B cell (primary cell): ENCODE results near the gene RPS24. TPM values are rescaled to one million over a fixed set of nuclear protein-coding genes. Genes with fewer than 3 reads are reported as not detected.

Experiments used
- ATAC-seq: fragments of 200-7000 bp; cut with Tn5 transposase; one replicate; pipeline ENCODE4 v1.10.0; 2021; ENCODE audit warnings: low read depth, mild to moderate bottlenecking, moderate number of reproducible peaks, moderate library complexity
- CTCF ChIA-PET: fragments of 350-600 bp; sonication (Branson Sonifier 250); formaldehyde crosslinking; loops from one replicate; lab custom pipeline; 2021; ENCODE audit warnings: antibody characterized with exemption, inconsistent platforms; lab: Charles Lee
- POLR2A ChIA-PET: fragments of 350-600 bp; sonication (Branson Sonifier 250); formaldehyde crosslinking; loops from one replicate; lab custom pipeline; 2021; ENCODE audit warnings: antibody characterized with exemption; lab: Charles Lee
- DNase-seq: peaks from one replicate; pipeline ENCODE4 v3.0.0; 2013
- H2AFZ ChIP-seq: 2 replicates; pipeline ENCODE4 v1.6.1; 2012; ENCODE audit warnings: mild to moderate bottlenecking, low read depth, low read length; ENCODE audit not compliant: insufficient read depth, poor library complexity, severe bottlenecking
- H3K27ac ChIP-seq, 2 donors: 1 replicate in 1 of 2; 2 replicates in 1 of 2; pipeline ENCODE4 v1.5.1; 2012 to 2013; ENCODE audit warnings: low read length in 2 of 2, mild to moderate bottlenecking in 2 of 2, moderate library complexity in 1 of 2
- H3K27me3 ChIP-seq, 4 experiments: fragments of 200-600 bp in 1 of 4; sonication (generic) in 1 of 4; replicated peaks in 1 of 4; 1 replicate in 2 of 4; 2 replicates in 2 of 4; pipeline versions ENCODE4 v1.6.1 to v1.7.0; 2013 to 2016; ENCODE audit warnings: low read length in 3 of 4, mild to moderate bottlenecking in 2 of 4, mixed read lengths in 1 of 4, moderate library complexity in 1 of 4; ENCODE audit not compliant: insufficient read depth in 4 of 4, control insufficient read depth in 3 of 4; ENCODE audit errors: control extremely low read depth in 1 of 4
- H3K36me3 ChIP-seq, 2 experiments: replicated peaks in 1 of 2; 1 replicate in 1 of 2; 2 replicates in 1 of 2; pipeline versions ENCODE4 v1.6.1 to v1.7.1; 2013; ENCODE audit warnings: low read length in 1 of 2; ENCODE audit not compliant: insufficient read depth in 2 of 2, control insufficient read depth in 1 of 2; ENCODE audit errors: control extremely low read depth in 1 of 2, extremely low read depth in 1 of 2
- H3K4me1 ChIP-seq, 2 donors: fragments of 200-600 bp in 1 of 2; sonication (generic) in 1 of 2; 1 replicate in 1 of 2; 2 replicates in 1 of 2; pipeline versions ENCODE4 v1.5.1 to v1.6.1; 2013 to 2017; ENCODE audit warnings: low read length in 2 of 2; ENCODE audit not compliant: control insufficient read depth in 2 of 2, insufficient read depth in 2 of 2
- H3K4me2 ChIP-seq: replicated peaks from 2 replicates; pipeline ENCODE3; 2012; ENCODE audit warnings: mild to moderate bottlenecking, low read depth, low read length; ENCODE audit not compliant: poor library complexity, severe bottlenecking
- H3K4me3 ChIP-seq, 5 experiments: fragments of 200-600 bp in 1 of 5; sonication (generic) in 1 of 5; 1 replicate in 3 of 5; 2 replicates in 2 of 5; pipeline versions ENCODE4 v1.5.1 to v1.7.0; 2011 to 2016; ENCODE audit warnings: low read length in 4 of 5, mild to moderate bottlenecking in 4 of 5, low read depth in 2 of 5, control low read depth in 1 of 5, moderate library complexity in 1 of 5; ENCODE audit not compliant: insufficient read depth in 1 of 5; ENCODE audit errors: control extremely low read depth in 1 of 5, extremely low read depth in 1 of 5
- H3K79me2 ChIP-seq: fragments of 200-600 bp; sonication (generic); one replicate; pipeline ENCODE4 v1.6.0; 2016; ENCODE audit warnings: low read length; ENCODE audit not compliant: control insufficient read depth, insufficient read depth
- H3K9ac ChIP-seq: fragments of 200-600 bp; sonication (generic); 2 replicates; pipeline ENCODE4 v1.6.1; 2017; ENCODE audit warnings: mild to moderate bottlenecking, low read length, moderate library complexity
- H3K9me3 ChIP-seq, 3 donors: one replicate each; pipeline versions ENCODE4 v1.6.1 to v1.7.1; 2013; ENCODE audit warnings: low read length in 2 of 3; ENCODE audit not compliant: control insufficient read depth in 2 of 3, insufficient read depth in 1 of 3; ENCODE audit errors: control extremely low read depth in 1 of 3
- H4K20me1 ChIP-seq: 2 replicates; pipeline ENCODE4 v1.6.0; 2012; ENCODE audit warnings: mild to moderate bottlenecking, low read length; ENCODE audit not compliant: insufficient read depth, control insufficient read depth, poor library complexity, severe bottlenecking
- H3K27ac Mint-ChIP-seq: one replicate; pipeline ENCODE4 v1.8.0; 2021; ENCODE audit warnings: mixed read lengths
- H3K27me3 Mint-ChIP-seq: one replicate; pipeline ENCODE4 v1.8.0; 2021; ENCODE audit warnings: mixed read lengths
- H3K4me1 Mint-ChIP-seq: one replicate; pipeline ENCODE4 v1.8.0; 2021; ENCODE audit warnings: mixed read lengths
- H3K4me3 Mint-ChIP-seq: one replicate; pipeline ENCODE4 v1.8.0; 2021; ENCODE audit warnings: mixed read lengths
- H3K9me3 Mint-ChIP-seq: one replicate; pipeline ENCODE4 v1.8.0; 2022; ENCODE audit warnings: mixed read lengths; ENCODE audit not compliant: insufficient read depth
- CTCF ChIP-seq: fragments of 200-600 bp; IDR thresholded peaks from one replicate; pipeline ENCODE4 v1.8.0; 2022; ENCODE audit warnings: antibody characterized with exemption, mild to moderate bottlenecking
- EZH2 ChIP-seq: IDR thresholded peaks from 2 replicates; pipeline ENCODE4 v1.6.1; 2012; ENCODE audit warnings: borderline replicate concordance, low read depth, mild to moderate bottlenecking, moderate library complexity, low read length; ENCODE audit not compliant: insufficient read depth, poor library complexity, severe bottlenecking
- WGBS: methylation state at CpG from one replicate; pipeline ENCODE4 v1.1.5; 2013; ENCODE audit warnings: missing lambda C conversion rate; ENCODE audit not compliant: insufficient coverage; 5-methylcytosine and 5-hydroxymethylcytosine counted together
- intact Hi-C: fragments of 100-400 bp; cut with micrococcal nuclease; formaldehyde crosslinking; loops from one replicate; pipeline ENCODE4 v1.10.0; 2022
- polyA plus RNA-seq: library from polyadenylated mRNA; depleted of rRNA; stranded (reverse); fragments of >200 nt; gene quantifications from 2 replicates; pipeline ENCODE4 v1.2.3, GENCODE V29; 2012
- total RNA-seq, 2 donors: library from RNA; stranded (reverse); fragments of 120-200 nt in 1 of 2; gene quantifications; 1 replicate in 1 of 2; 2 replicates in 1 of 2; pipeline versions ENCODE4 v1.2.3 to v1.2.4, GENCODE V29; 2013 to 2022

RPS24 gene
- total and polyA plus RNA-seq, 2 donors (not counting 1 experiment from before 2014, with no cell fraction given): 1,249 to 2,320 TPM

GRCh38 chr10:78035437-78035836 is 1.8 kb downstream of the RPS24 start:
- Histone ChIP-seq H3K4me3 (no peak overlapping the region), H2AFZ (no peak overlapping the region), H3K4me2 (peak overlapping the region; percentile 74), H3K27ac (peak overlapping the region in 1 of 2 donors; percentile 58), H3K36me3 (peaks cover 22 to 52% of the 10 kb centered on the region in 2 experiments), H3K4me1 (peaks cover 21 to 31% of the 10 kb centered on the region in 2 donors), H3K79me2 (peaks cover 34% of the 10 kb centered on the region), H3K27me3 (no peaks in the 10 kb centered on the region), H3K9ac (no peak overlapping the region), H3K9me3 (peaks cover 0 to 3% (median 0%) of the 10 kb centered on the region in 3 donors), H4K20me1 (peaks cover 54% of the 10 kb centered on the region)
- peaks cover 53% of the 10 kb centered on the region for H3K4me1 Mint-ChIP-seq
- H3K9me3 Mint-ChIP-seq: no peaks in the 10 kb centered on the region
- TF ChIP-seq CTCF (no peak), EZH2 (no peak)
- 83% methylated on average over 1 of the region's 5 CpGs for WGBS
- H3K4me3 Mint-ChIP-seq: peak overlapping the region; percentile 93
- peak overlapping the region; percentile 50 for H3K27ac Mint-ChIP-seq
- intact Hi-C loops: no loop called here
- ChIA-PET CTCF (interaction anchor here (0.9 to 3.0 kb wide), 3 partner anchors 12 to 1161 kb away, joined by 3 to 29 read pairs (median 3); no protein-coding TSS in a partner anchor), POLR2A (no interaction called here)
- H3K27me3 Mint-ChIP-seq: no peaks in the 10 kb centered on the region
- DNase-seq: no peak
- no peak for ATAC-seq

GRCh38 chr10:78035933-78036583 is 2.4 kb downstream of the RPS24 start:
- 91% methylated on average over 7 of the region's 9 CpGs for WGBS
- Histone ChIP-seq H2AFZ (no peak overlapping the region), H3K36me3 (peaks cover 22 to 58% of the 10 kb centered on the region in 2 experiments), H3K27ac (peak overlapping the region in 1 of 2 donors; percentile 35), H3K4me1 (peaks cover 21 to 31% of the 10 kb centered on the region in 2 donors), H3K4me3 (no peak overlapping the region), H3K9ac (no peak overlapping the region), H3K79me2 (peaks cover 34% of the 10 kb centered on the region), H4K20me1 (peaks cover 61% of the 10 kb centered on the region), H3K4me2 (peak overlapping the region; percentile 74), H3K9me3 (peaks cover 0 to 3% (median 0%) of the 10 kb centered on the region in 3 donors), H3K27me3 (no peaks in the 10 kb centered on the region)
- intact Hi-C loops: no loop called here
- ChIA-PET POLR2A (no interaction called here), CTCF (interaction anchor here (0.9 to 3.0 kb wide), 3 partner anchors 11 to 1160 kb away, joined by 3 to 29 read pairs (median 3); no protein-coding TSS in a partner anchor)
- H3K4me1 Mint-ChIP-seq: peaks cover 53% of the 10 kb centered on the region
- DNase-seq (no peak), ATAC-seq (no peak)
- H3K4me3 Mint-ChIP-seq: peak overlapping the region; percentile 93
- no peaks in the 10 kb centered on the region for H3K27me3 Mint-ChIP-seq
- TF ChIP-seq CTCF (no peak), EZH2 (no peak)
- peak overlapping the region; percentile 57 for H3K27ac Mint-ChIP-seq
- no peaks in the 10 kb centered on the region for H3K9me3 Mint-ChIP-seq
